Adrenal gland (tissue), 12 donors: Measurements from ENCODE around the gene NPR3. TPM values are rescaled to one million over a fixed set of nuclear protein-coding genes. Genes with fewer than 3 reads are reported as not detected.

Experiments
- DNase-seq, 7 donors: peaks; one replicate each; pipeline ENCODE4 v3.0.0-alpha.2; 2019 to 2020
- H3K27ac ChIP-seq, 5 donors: fragments of 200-600 bp; sonication (generic) in 4 of 5; 1 replicate in 3 of 5; 2 replicates in 2 of 5; pipeline versions ENCODE4 v1.5.1 to v1.8.0; 2016 to 2020; ENCODE audit warnings: mild to moderate bottlenecking in 1 of 5
- H3K27me3 ChIP-seq: fragments of 200-600 bp; 2 replicates; pipeline ENCODE4 v1.8.0; 2021
- H3K36me3 ChIP-seq, 2 donors: fragments of 200-600 bp; replicated peaks in 1 of 2; 1 replicate in 1 of 2; 2 replicates in 1 of 2; pipeline versions ENCODE4 v1.5.1 to v1.8.0; 2018 to 2022
- H3K4me1 ChIP-seq, 2 donors: fragments of 200-600 bp; replicated peaks in 1 of 2; 1 replicate in 1 of 2; 2 replicates in 1 of 2; pipeline versions ENCODE4 v1.5.1 to v1.8.0; 2018 to 2021
- H3K4me3 ChIP-seq, 4 donors: fragments of 200-600 bp; sonication (generic) in 3 of 4; one replicate each; pipeline ENCODE4 v1.5.1; 2016 to 2018
- H3K9me3 ChIP-seq, 3 donors: fragments of 200-600 bp; sonication (generic) in 1 of 3; replicated peaks in 1 of 3; 1 replicate in 2 of 3; 2 replicates in 1 of 3; pipeline versions ENCODE4 v1.5.1 to v1.8.0; 2016 to 2021
- CTCF ChIP-seq, 6 experiments: fragments of 450-650 bp in 4 of 6; fragments of 200-600 bp in 2 of 6; sonication (generic) in 1 of 6; IDR thresholded peaks; 1 replicate in 5 of 6; 2 replicates in 1 of 6; pipeline versions ENCODE4 v1.5.1 to v1.8.0; 2016 to 2021; ENCODE audit warnings: antibody characterized with exemption in 6 of 6, mild to moderate bottlenecking in 2 of 6, moderate library complexity in 1 of 6
- POLR2A ChIP-seq, 2 donors: fragments of 450-650 bp; IDR thresholded peaks; one replicate each; pipeline ENCODE4 v1.6.1; 2017; ENCODE audit warnings: antibody characterized with exemption in 2 of 2, mild to moderate bottlenecking in 2 of 2, moderate library complexity in 1 of 2
- WGBS, 4 donors: extraction: QIAGEN DNeasy Blood & Tissue Kit in 2 of 4; methylation state at CpG; one replicate each; pipeline versions ENCODE4 v1.1.5 to v1.1.7; 2013 to 2017; 5-methylcytosine and 5-hydroxymethylcytosine counted together
- intact Hi-C, 2 donors: fragments of 100-400 bp; cut with DNase I; formaldehyde crosslinking; loops; one replicate each; pipeline versions ENCODE4 v1.14.1 to v1.15.0; 2022 to 2023
- polyA plus RNA-seq, 3 donors: library from polyadenylated mRNA; stranded (reverse); fragments of 200-250 nt in 2 of 3; fragments of 350-450 nt in 1 of 3; fragmentation: Illumina TruSeq in 1 of 3; extraction: RNeasy Lipid Tissue Mini Kit (QIAGEN cat#74804) in 1 of 3; gene quantifications; one replicate each; pipeline ENCODE4 v1.2.3, GENCODE V29; 2013 to 2014
- total RNA-seq, 9 donors: library from RNA; depleted of rRNA in 4 of 9; stranded (reverse); fragments of >200 nt in 4 of 9; fragments of 120-200 nt in 1 of 9; fragmentation: NEBNext Ultra II Directional in 1 of 9; extraction: Animal tissue kit (Norgen Biotek cat#: 25700) in 1 of 9; gene quantifications; one replicate each; pipeline versions ENCODE4 v1.1.0 to v1.2.4, GENCODE V29; 2013 to 2023
- donor health status: healthy with polysubstance abuse.
- donor health status: Bipolar disorder and iron deficiency.
- donor health status: DM: yes; HTN: yes; CAD: no.
- donor health status: DM: no; HTN: no; CAD: no.
- donor health status: DM: no; HTN: no; CAD: no.
- donor health status: DM: yes; HTN: yes; CAD: no.

The NPR3 gene
- total and polyA plus RNA-seq, 12 donors: 1.8 to 156 (median 9.3) TPM

DNA sequence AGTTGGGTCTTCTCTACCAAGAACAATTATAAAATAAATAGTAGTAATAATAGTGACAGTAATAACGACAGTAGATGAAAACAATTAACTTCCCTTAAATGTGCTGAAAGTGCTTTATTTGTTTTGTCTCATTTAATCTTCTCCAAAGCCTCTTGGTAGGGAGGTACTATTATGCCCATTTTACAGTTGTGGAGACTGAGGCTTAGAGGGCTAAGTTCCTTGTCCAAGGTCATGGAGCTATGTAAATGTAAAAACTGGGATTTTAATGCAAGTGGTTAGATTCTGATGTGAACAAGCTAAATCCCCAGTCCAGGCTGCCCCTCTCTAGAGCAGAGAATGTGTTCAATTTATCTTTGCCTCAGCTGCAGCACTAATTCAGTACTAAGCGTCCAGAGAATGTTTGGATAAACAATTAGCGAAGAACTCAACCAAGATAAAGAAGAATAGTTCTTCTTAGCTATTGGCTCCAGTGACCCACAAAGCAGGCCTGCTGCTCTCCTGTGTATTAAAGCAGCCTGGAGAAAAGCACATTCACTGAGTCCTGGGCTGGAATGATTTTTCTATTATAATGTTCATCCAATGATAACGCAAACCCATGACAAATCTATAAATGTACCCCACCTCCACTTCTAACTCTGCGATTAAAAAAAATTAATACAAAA lies 68.8 kb downstream of the NPR3 start:
- no peaks in the 10 kb centered on the region for H3K36me3 ChIP-seq
- no peak for DNase-seq
- H3K9me3 ChIP-seq: no peaks in the 10 kb centered on the region
- no peak overlapping the region for H3K27ac ChIP-seq
- H3K4me1 ChIP-seq: no peaks in the 10 kb centered on the region
- H3K4me3 ChIP-seq: no peak overlapping the region
- no peaks in the 10 kb centered on the region for H3K27me3 ChIP-seq
- TF ChIP-seq POLR2A (IDR thresholded peaks at IDR 0.05): no peak
- TF ChIP-seq CTCF (IDR thresholded peaks at IDR 0.05): no peak
- intact Hi-C loops: no loop called here
- 80 to 93% (median 86%) methylated on average over 5 of the region's 5 CpGs for WGBS, 4 donors

- H3K9me3 ChIP-seq: no peaks in the 10 kb centered on the region
- DNase-seq: no peak
- H3K27me3 ChIP-seq: no peaks in the 10 kb centered on the region
- H3K27ac ChIP-seq: no peak overlapping the region
- intact Hi-C loops: no loop called here
- H3K4me1 ChIP-seq: no peaks in the 10 kb centered on the region
- 81 to 88% (median 83%) methylated on average over 10 of the region's 10 CpGs for WGBS, 4 donors
- TF ChIP-seq POLR2A (IDR thresholded peaks at IDR 0.05): no peak
- no peak for TF ChIP-seq CTCF (IDR thresholded peaks at IDR 0.05)
- no peaks in the 10 kb centered on the region for H3K36me3 ChIP-seq
- H3K4me3 ChIP-seq: no peak overlapping the region
These were observed 69.4 kb downstream of the NPR3 start for GRCh38 chr5:32780508-32780919.

GRCh38 chr5:32783661-32784060 lies 72.5 kb downstream of the NPR3 start:
- Histone ChIP-seq H3K27me3 (no peaks in the 10 kb centered on the region), H3K4me3 (no peak overlapping the region), H3K9me3 (no peaks in the 10 kb centered on the region), H3K4me1 (no peaks in the 10 kb centered on the region), H3K27ac (no peak overlapping the region), H3K36me3 (no peaks in the 10 kb centered on the region)
- intact Hi-C loops: no loop called here
- no peak for DNase-seq
- TF ChIP-seq POLR2A (IDR thresholded peaks at IDR 0.05): no peak
- TF ChIP-seq CTCF (IDR thresholded peaks at IDR 0.05): no peak
- WGBS, 4 donors: 87 to 95% (median 92%) methylated on average over 4 of the region's 4 CpGs

DNA sequence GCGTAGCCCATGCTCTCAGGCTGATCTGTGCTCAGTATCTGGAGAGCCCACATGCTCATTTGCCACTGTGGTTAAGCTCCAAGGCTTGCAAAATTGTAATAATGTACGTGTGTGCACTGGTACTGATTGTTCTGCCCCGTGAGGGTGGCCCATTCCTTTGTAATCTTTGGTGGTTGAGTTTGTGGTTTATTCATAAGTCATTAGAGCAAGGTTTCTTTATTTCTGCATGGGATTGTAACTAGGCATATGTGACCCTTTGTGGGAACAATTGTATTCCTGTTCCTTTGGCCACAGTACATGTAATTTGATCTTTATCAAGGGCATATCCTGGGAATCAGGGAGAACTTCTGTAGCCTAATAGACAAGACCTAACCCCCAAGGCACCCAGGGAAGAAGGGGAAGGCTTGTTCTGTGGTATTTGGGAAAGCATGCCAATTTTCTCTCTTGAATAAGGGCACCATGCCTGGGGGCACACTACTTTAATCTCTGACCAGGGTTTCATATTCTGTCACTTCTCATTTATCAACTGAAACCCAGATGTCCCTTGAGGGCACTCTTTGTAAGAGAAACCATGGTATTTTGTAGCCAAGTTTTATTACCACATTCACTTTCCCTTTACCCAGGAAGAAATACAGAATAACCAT lies 74.6 kb downstream of the NPR3 start:
- intact Hi-C loops: no loop called here
- TF ChIP-seq POLR2A (IDR thresholded peaks at IDR 0.05) (no peak), CTCF (IDR thresholded peaks at IDR 0.05) (no peak)
- no peaks in the 10 kb centered on the region for H3K27me3 ChIP-seq
- H3K36me3 ChIP-seq: no peaks in the 10 kb centered on the region
- 74 to 82% (median 79%) methylated on average over 3 of the region's 3 CpGs for WGBS, 4 donors
- H3K4me1 ChIP-seq: no peaks in the 10 kb centered on the region
- H3K4me3 ChIP-seq: no peak overlapping the region
- H3K27ac ChIP-seq: no peak overlapping the region
- DNase-seq: no peak
- no peaks in the 10 kb centered on the region for H3K9me3 ChIP-seq
